Astrocyte (in vitro differentiated cells and primary cell): ENCODE data around the gene AHDC1. TPM values are rescaled to one million over a fixed set of nuclear protein-coding genes. Genes with fewer than 3 reads are reported as not detected.

Experiments
- DNase-seq: peaks from one replicate; pipeline ENCODE4 v3.0.0-alpha.2; 2010; ENCODE audit warnings: low read depth
- FAIRE-seq: peaks from 2 replicates; lab custom pipeline; 2011; peaks lifted over from hg19 to GRCh38; lab: Jason Lieb, UNC
- H2AFZ ChIP-seq: 2 replicates; pipeline ENCODE4 v1.6.0; 2012; ENCODE audit warnings: low read depth, low read length, inconsistent platforms
- H3K27ac ChIP-seq: 2 replicates; pipeline ENCODE4 v1.5.1; 2011; ENCODE audit warnings: low read depth, low read length, inconsistent platforms
- H3K27me3 ChIP-seq: 2 replicates; pipeline ENCODE4 v1.6.0; 2011; ENCODE audit warnings: low read length, inconsistent platforms; ENCODE audit not compliant: insufficient read depth
- H3K36me3 ChIP-seq: 2 replicates; pipeline ENCODE4 v1.5.1; 2011; ENCODE audit warnings: low read length, inconsistent platforms; ENCODE audit not compliant: insufficient read depth
- H3K4me1 ChIP-seq: 2 replicates; pipeline ENCODE4 v1.5.1; 2011; ENCODE audit warnings: low read length, inconsistent platforms; ENCODE audit not compliant: insufficient read depth
- H3K4me2 ChIP-seq: 2 replicates; pipeline ENCODE4 v1.6.0; 2012; ENCODE audit warnings: low read length, inconsistent platforms
- H3K4me3 ChIP-seq: 2 replicates; pipeline ENCODE4 v1.5.1; 2011; ENCODE audit warnings: low read depth, mild to moderate bottlenecking, low read length, inconsistent platforms; ENCODE audit not compliant: insufficient read depth
- H3K79me2 ChIP-seq: 2 replicates; pipeline ENCODE4 v1.6.0; 2012; ENCODE audit warnings: mild to moderate bottlenecking, low read length, inconsistent platforms; ENCODE audit not compliant: insufficient read depth
- H3K9ac ChIP-seq: 2 replicates; pipeline ENCODE4 v1.6.0; 2012; ENCODE audit warnings: mild to moderate bottlenecking, low read length, inconsistent platforms
- H3K9me3 ChIP-seq: 2 replicates; pipeline ENCODE4 v1.5.1; 2012; ENCODE audit warnings: low read depth, mild to moderate bottlenecking, low read length, inconsistent platforms; ENCODE audit not compliant: insufficient read depth
- H4K20me1 ChIP-seq: 2 replicates; pipeline ENCODE4 v1.6.0; 2012; ENCODE audit warnings: low read length, inconsistent platforms; ENCODE audit not compliant: insufficient read depth
- H3K27ac Mint-ChIP-seq: one replicate; pipeline ENCODE4 v1.8.0; 2021; ENCODE audit warnings: mild to moderate bottlenecking, mixed read lengths; ENCODE audit not compliant: unreplicated experiment
- H3K27me3 Mint-ChIP-seq: one replicate; pipeline ENCODE4 v1.8.0; 2021; ENCODE audit warnings: low read depth, mixed read lengths; ENCODE audit not compliant: unreplicated experiment
- H3K36me3 Mint-ChIP-seq: one replicate; pipeline ENCODE4 v1.8.0; 2021; ENCODE audit warnings: low read depth, mixed read lengths; ENCODE audit not compliant: unreplicated experiment
- H3K4me1 Mint-ChIP-seq: one replicate; pipeline ENCODE4 v1.8.0; 2021; ENCODE audit warnings: low read depth, mixed read lengths; ENCODE audit not compliant: unreplicated experiment
- H3K4me3 Mint-ChIP-seq: one replicate; pipeline ENCODE4 v1.8.0; 2021; ENCODE audit warnings: mild to moderate bottlenecking, moderate library complexity, mixed read lengths; ENCODE audit not compliant: unreplicated experiment
- H3K9me3 Mint-ChIP-seq: one replicate; pipeline ENCODE4 v1.8.0; 2021; ENCODE audit warnings: mild to moderate bottlenecking, mixed read lengths; ENCODE audit not compliant: unreplicated experiment
- CTCF ChIP-seq: IDR thresholded peaks from 2 replicates; pipeline ENCODE4 v1.5.1; 2011; ENCODE audit warnings: low read depth, mild to moderate bottlenecking, inconsistent platforms, low read length, moderate library complexity; ENCODE audit not compliant: insufficient read depth
- EZH2 ChIP-seq: IDR thresholded peaks from 2 replicates; pipeline ENCODE4 v1.6.1; 2012; ENCODE audit warnings: mild to moderate bottlenecking, low read length, inconsistent platforms; ENCODE audit not compliant: insufficient read depth
- total RNA-seq: library from RNA; stranded (reverse); gene quantifications from 2 replicates; pipeline ENCODE4 v1.2.1, GENCODE V29; 2021

Gene AHDC1
- total RNA-seq, 1 donor from 2014 or later: 75.7 TPM

- Mint-ChIP-seq H3K27me3 (no peaks in the 10 kb centered on the region), H3K4me1 (peaks cover 72% of the 10 kb centered on the region), H3K27ac (peak overlapping the region; percentile 55), H3K9me3 (no peaks in the 10 kb centered on the region), H3K4me3 (peak overlapping the region; percentile 68), H3K36me3 (peaks cover 4% of the 10 kb centered on the region)
- no peak overlapping the region for H3K4me3 ChIP-seq
- H2AFZ ChIP-seq: no peak overlapping the region
- H4K20me1 ChIP-seq: peaks cover 86% of the 10 kb centered on the region
- FAIRE-seq (no peak), DNase-seq (no peak)
- H3K36me3 ChIP-seq: no peaks in the 10 kb centered on the region
- H3K79me2 ChIP-seq: peaks cover 71% of the 10 kb centered on the region
- H3K4me2 ChIP-seq: peak overlapping the region; percentile 39
- H3K27me3 ChIP-seq: no peaks in the 10 kb centered on the region
- H3K9ac ChIP-seq: peak overlapping the region; percentile 23
- TF ChIP-seq EZH2 (no peak), CTCF (no peak)
- no peak overlapping the region for H3K27ac ChIP-seq
- H3K4me1 ChIP-seq: peaks cover 64% of the 10 kb centered on the region
- H3K9me3 ChIP-seq: no peaks in the 10 kb centered on the region
These were observed 31.8 kb downstream of the AHDC1 start for GRCh38 chr1:27572019-27572678.

- Histone ChIP-seq H3K27ac (no peak overlapping the region), H3K27me3 (no peaks in the 10 kb centered on the region), H3K36me3 (no peaks in the 10 kb centered on the region), H3K9me3 (no peaks in the 10 kb centered on the region), H3K79me2 (peaks cover 66% of the 10 kb centered on the region), H3K9ac (peak overlapping the region; percentile 23), H4K20me1 (peaks cover 86% of the 10 kb centered on the region), H3K4me2 (peak overlapping the region; percentile 29), H3K4me3 (no peak overlapping the region), H2AFZ (no peak overlapping the region), H3K4me1 (peaks cover 61% of the 10 kb centered on the region)
- FAIRE-seq (no peak), DNase-seq (no peak)
- Mint-ChIP-seq H3K9me3 (no peaks in the 10 kb centered on the region), H3K4me3 (peak overlapping the region; percentile 68), H3K36me3 (peaks cover 4% of the 10 kb centered on the region), H3K27ac (peak overlapping the region; percentile 55), H3K4me1 (peaks cover 72% of the 10 kb centered on the region), H3K27me3 (no peaks in the 10 kb centered on the region)
- no peak for TF ChIP-seq EZH2
- TF ChIP-seq CTCF: no peak
These were observed 32.4 kb downstream of the AHDC1 start for GRCh38 chr1:27571439-27572018.

- H3K27ac ChIP-seq: no peak overlapping the region
- peak overlapping the region; percentile 88 for H3K27ac Mint-ChIP-seq
- H3K27me3 ChIP-seq: no peaks in the 10 kb centered on the region
- H3K79me2 ChIP-seq: peaks cover 63% of the 10 kb centered on the region
- H3K9me3 Mint-ChIP-seq: no peaks in the 10 kb centered on the region
- no peaks in the 10 kb centered on the region for H3K36me3 ChIP-seq
- no peak overlapping the region for H2AFZ ChIP-seq
- H3K36me3 Mint-ChIP-seq: peaks cover 8% of the 10 kb centered on the region
- no peak overlapping the region for H3K9ac ChIP-seq
- no peaks in the 10 kb centered on the region for H3K9me3 ChIP-seq
- FAIRE-seq: no peak
- TF ChIP-seq CTCF (no peak), EZH2 (no peak)
- H3K27me3 Mint-ChIP-seq: no peaks in the 10 kb centered on the region
- DNase-seq: no peak
- no peak overlapping the region for H3K4me3 ChIP-seq
- peaks cover 87% of the 10 kb centered on the region for H4K20me1 ChIP-seq
- H3K4me1 ChIP-seq: peaks cover 55% of the 10 kb centered on the region
- H3K4me2 ChIP-seq: no peak overlapping the region
- peaks cover 76% of the 10 kb centered on the region for H3K4me1 Mint-ChIP-seq
- H3K4me3 Mint-ChIP-seq: peak overlapping the region; percentile 67
These were observed 33.2 kb downstream of the AHDC1 start for GRCh38 chr1:27570784-27571183.
